ENCODE measurements around the gene REC8.
"Not testable (repeated sequence)": the region's sequence is repeated elsewhere in the genome, so short reads cannot be mapped to it uniquely, and the experiment has no call there.

Gene REC8

GRCh38 chr14:24189460-24189859 lies 17.6 kb downstream of the REC8 start:
- H3K4me1 ChIP-seq (ENCODE audit: control insufficient read depth, insufficient read depth, low read length): peaks cover 6% of the 10 kb centered on the region
- no peak overlapping the region for H3K9ac ChIP-seq (ENCODE audit: low read depth, low read length)
- H3K27me3 ChIP-seq (ENCODE audit: control insufficient read depth, insufficient read depth, low read length): no peaks in the 10 kb centered on the region
- no peaks in the 10 kb centered on the region for H3K9me3 ChIP-seq (ENCODE audit: control insufficient read depth, insufficient read depth, low read length)
- H3K36me3 ChIP-seq (ENCODE audit: control insufficient read depth, insufficient read depth, low read length): peaks cover 46% of the 10 kb centered on the region
- H3K4me3 ChIP-seq (ENCODE audit: low read depth, low read length): peak overlapping the region; percentile 96

GRCh38 chr14:24190416-24190815 lies 18.5 kb downstream of the REC8 start:
- peaks cover 37% of the 10 kb centered on the region for H3K36me3 ChIP-seq (ENCODE audit: control insufficient read depth, insufficient read depth, low read length)
- peaks cover 6% of the 10 kb centered on the region for H3K4me1 ChIP-seq (ENCODE audit: control insufficient read depth, insufficient read depth, low read length)
- no peak overlapping the region for H3K9ac ChIP-seq (ENCODE audit: low read depth, low read length)
- H3K9me3 ChIP-seq (ENCODE audit: control insufficient read depth, insufficient read depth, low read length): no peaks in the 10 kb centered on the region
- H3K4me3 ChIP-seq (ENCODE audit: low read depth, low read length): no peak overlapping the region
- H3K27me3 ChIP-seq (ENCODE audit: control insufficient read depth, insufficient read depth, low read length): no peaks in the 10 kb centered on the region

- no peak overlapping the region for H3K9ac ChIP-seq (ENCODE audit: low read depth, low read length)
These were observed 21.1 kb downstream of the REC8 start for GRCh38 chr14:24192933-24193332.

GRCh38 chr14:24194186-24194872 lies 22.4 kb downstream of the REC8 start:
- Histone ChIP-seq H3K27me3 (ENCODE audit: control insufficient read depth, insufficient read depth, low read length) (no peaks in the 10 kb centered on the region), H3K9ac (ENCODE audit: low read depth, low read length) (peak overlapping the region; percentile 91), H3K4me3 (ENCODE audit: low read depth, low read length) (peak overlapping the region; percentile 93), H3K4me1 (ENCODE audit: control insufficient read depth, insufficient read depth, low read length) (peaks cover 3% of the 10 kb centered on the region), H3K9me3 (ENCODE audit: control insufficient read depth, insufficient read depth, low read length) (no peaks in the 10 kb centered on the region), H3K36me3 (ENCODE audit: control insufficient read depth, insufficient read depth, low read length) (peaks cover 17% of the 10 kb centered on the region)

More at GRCh38 chr14:24192933-24193332, 21.1 kb downstream of the REC8 start:
- Histone ChIP-seq H3K4me3 (ENCODE audit: low read depth, low read length) (no peak overlapping the region), H3K36me3 (ENCODE audit: control insufficient read depth, insufficient read depth, low read length) (peaks cover 17% of the 10 kb centered on the region), H3K9me3 (ENCODE audit: control insufficient read depth, insufficient read depth, low read length) (no peaks in the 10 kb centered on the region), H3K4me1 (ENCODE audit: control insufficient read depth, insufficient read depth, low read length) (peaks cover 3% of the 10 kb centered on the region), H3K27me3 (ENCODE audit: control insufficient read depth, insufficient read depth, low read length) (no peaks in the 10 kb centered on the region)

GRCh38 chr14:24194873-24195185 lies 22.9 kb downstream of the REC8 start:
- peak overlapping the region; percentile 91 for H3K9ac ChIP-seq (ENCODE audit: low read depth, low read length)

GRCh38 chr14:24195186-24196070 lies 23.5 kb downstream of the REC8 start, which contains the start of gene TM9SF1:
Gene TM9SF1, minus strand, starts transcription at chr14:24195441. Its CDS starts 422 bp downstream, at chr14:24195019.
- H3K4me1 ChIP-seq (ENCODE audit: control insufficient read depth, insufficient read depth, low read length): peaks cover 3% of the 10 kb centered on the region
- H3K27me3 ChIP-seq (ENCODE audit: control insufficient read depth, insufficient read depth, low read length): no peaks in the 10 kb centered on the region

More at GRCh38 chr14:24194873-24195185, 22.9 kb downstream of the REC8 start:
- Histone ChIP-seq H3K4me1 (ENCODE audit: control insufficient read depth, insufficient read depth, low read length) (peaks cover 3% of the 10 kb centered on the region), H3K27me3 (ENCODE audit: control insufficient read depth, insufficient read depth, low read length) (no peaks in the 10 kb centered on the region), H3K9me3 (ENCODE audit: control insufficient read depth, insufficient read depth, low read length) (no peaks in the 10 kb centered on the region), H3K36me3 (ENCODE audit: control insufficient read depth, insufficient read depth, low read length) (peaks cover 13% of the 10 kb centered on the region), H3K4me3 (ENCODE audit: low read depth, low read length) (peak overlapping the region; percentile 93)

GRCh38 chr14:24196071-24197055 lies 24.5 kb downstream of the REC8 start:
- peak overlapping the region; percentile 93 for H3K4me3 ChIP-seq (ENCODE audit: low read depth, low read length)
- peaks cover 15% of the 10 kb centered on the region for H3K36me3 ChIP-seq (ENCODE audit: control insufficient read depth, insufficient read depth, low read length)
- no peaks in the 10 kb centered on the region for H3K27me3 ChIP-seq (ENCODE audit: control insufficient read depth, insufficient read depth, low read length)
- peak overlapping the region; percentile 91 for H3K9ac ChIP-seq (ENCODE audit: low read depth, low read length)
- H3K4me1 ChIP-seq (ENCODE audit: control insufficient read depth, insufficient read depth, low read length): peaks cover 3% of the 10 kb centered on the region
- H3K9me3 ChIP-seq (ENCODE audit: control insufficient read depth, insufficient read depth, low read length): peaks cover 2% of the 10 kb centered on the region

More at GRCh38 chr14:24195186-24196070, 23.5 kb downstream of the REC8 start, which contains the start of gene TM9SF1:
- H3K9ac ChIP-seq (ENCODE audit: low read depth, low read length): peak within 1 kb of the TSS; percentile 91
- H3K36me3 ChIP-seq (ENCODE audit: control insufficient read depth, insufficient read depth, low read length): peaks cover 11% of the 10 kb centered on the region
- peak within 1 kb of the TSS; percentile 93 for H3K4me3 ChIP-seq (ENCODE audit: low read depth, low read length)
- H3K9me3 ChIP-seq (ENCODE audit: control insufficient read depth, insufficient read depth, low read length): no peaks in the 10 kb centered on the region

- H3K9me3 ChIP-seq (ENCODE audit: control insufficient read depth, insufficient read depth, low read length): peaks cover 2% of the 10 kb centered on the region
- H3K27me3 ChIP-seq (ENCODE audit: control insufficient read depth, insufficient read depth, low read length): no peaks in the 10 kb centered on the region
- no peak overlapping the region for H3K9ac ChIP-seq (ENCODE audit: low read depth, low read length)
- H3K4me1 ChIP-seq (ENCODE audit: control insufficient read depth, insufficient read depth, low read length): peaks cover 3% of the 10 kb centered on the region
- peaks cover 17% of the 10 kb centered on the region for H3K36me3 ChIP-seq (ENCODE audit: control insufficient read depth, insufficient read depth, low read length)
- H3K4me3 ChIP-seq (ENCODE audit: low read depth, low read length): peak overlapping the region; percentile 26
These were observed 25.2 kb downstream of the REC8 start for GRCh38 chr14:24197056-24197450.

- H3K27me3 ChIP-seq (ENCODE audit: control insufficient read depth, insufficient read depth, low read length): no peaks in the 10 kb centered on the region
- H3K36me3 ChIP-seq (ENCODE audit: control insufficient read depth, insufficient read depth, low read length): peaks cover 8% of the 10 kb centered on the region
- H3K4me3 ChIP-seq (ENCODE audit: low read depth, low read length): no peak overlapping the region
- peaks cover 2% of the 10 kb centered on the region for H3K9me3 ChIP-seq (ENCODE audit: control insufficient read depth, insufficient read depth, low read length)
- H3K4me1 ChIP-seq (ENCODE audit: control insufficient read depth, insufficient read depth, low read length): peaks cover 3% of the 10 kb centered on the region
- no peak overlapping the region for H3K9ac ChIP-seq (ENCODE audit: low read depth, low read length)
These were observed 27.1 kb downstream of the REC8 start for GRCh38 chr14:24198814-24199524.

GRCh38 chr14:24202538-24202937 lies 30.7 kb downstream of the REC8 start:
- H3K36me3 ChIP-seq (ENCODE audit: control insufficient read depth, insufficient read depth, low read length): peaks cover 19% of the 10 kb centered on the region
- not testable (repeated sequence) for H3K4me3 ChIP-seq (ENCODE audit: low read depth, low read length); H3K9me3 ChIP-seq (ENCODE audit: control insufficient read depth, insufficient read depth, low read length); H3K27me3 ChIP-seq (ENCODE audit: control insufficient read depth, insufficient read depth, low read length); H3K4me1 ChIP-seq (ENCODE audit: control insufficient read depth, insufficient read depth, low read length); H3K9ac ChIP-seq (ENCODE audit: low read depth, low read length)
